OCI-LY3 (cell line): Measurements from ENCODE around the gene PNPLA7.

Experiments used
- CTCF ChIP-seq: fragments of 200-600, 300-600 bp; sonication (generic); IDR thresholded peaks from 2 replicates; pipeline ENCODE4 v1.5.1; 2014; ENCODE audit warnings: antibody characterized with exemption, low read length, low read depth
- EZH2phosphoT487 ChIP-seq: fragments of 200-600 bp; shearing (Covaris generic); IDR thresholded peaks from 2 replicates; pipeline ENCODE4 v1.6.1; 2018; ENCODE audit warnings: antibody characterized with exemption, mixed run types, low read depth

- TF ChIP-seq CTCF (no peak), EZH2phosphoT487 (no peak)
Observed at GRCh38 chr9:137458194-137459151, 91.7 kb downstream of the PNPLA7 start.
